22Rv1 (cell line): ENCODE measurements around the gene COTL1.

Experiments used
- CTCF ChIP-seq: fragments of 450-650 bp; IDR thresholded peaks from 2 replicates; pipeline ENCODE4 v1.5.1; 2017; ENCODE audit warnings: mild to moderate bottlenecking
- ZFX ChIP-seq: fragments of 450-650 bp; IDR thresholded peaks from 2 replicates; pipeline ENCODE4 v1.6.1; 2017; ENCODE audit warnings: antibody characterized with exemption, borderline replicate concordance

GRCh38 chr16:84641643-84642358 lies 23.9 kb upstream of the COTL1 start:
- TF ChIP-seq ZFX, result no peak
- TF ChIP-seq CTCF, result no peak
